KMS-11 (cell line): ENCODE measurements around the gene HSD11B2.
A peak's percentile ranks its signal among the peaks of the same experiment; 100 is the strongest.

Source experiments
- H2AFZ ChIP-seq: fragments of 200-600 bp; sonication (generic); 2 replicates; pipeline ENCODE4 v1.6.1; 2016; ENCODE audit warnings: antibody characterized with exemption, mixed run types, low read depth
- H3K27ac ChIP-seq: fragments of 200-600 bp; sonication (generic); 2 replicates; pipeline ENCODE4 v1.6.1; 2016; ENCODE audit warnings: mild to moderate bottlenecking, mixed run types
- H3K27me3 ChIP-seq: fragments of 200-600 bp; sonication (generic); 2 replicates; pipeline ENCODE4 v1.6.1; 2017; ENCODE audit warnings: mild to moderate bottlenecking, low read depth, mixed run types, moderate library complexity; ENCODE audit not compliant: insufficient read depth
- H3K36me3 ChIP-seq: fragments of 200-600 bp; sonication (generic); 2 replicates; pipeline ENCODE4 v1.6.1; 2017; ENCODE audit warnings: mild to moderate bottlenecking, mixed run types; ENCODE audit not compliant: insufficient read depth
- H3K4me1 ChIP-seq: fragments of 200-600 bp; sonication (generic); 2 replicates; pipeline ENCODE4 v1.6.1; 2016; ENCODE audit warnings: mild to moderate bottlenecking, low read depth, mixed run types; ENCODE audit not compliant: poor library complexity, severe bottlenecking
- H3K4me2 ChIP-seq: fragments of 200-600 bp; sonication (generic); 2 replicates; pipeline ENCODE4 v1.7.0; 2016; ENCODE audit warnings: mild to moderate bottlenecking, mixed run types
- H3K4me3 ChIP-seq: fragments of 200-600 bp; sonication (generic); IDR thresholded peaks from 2 replicates; pipeline ENCODE4 v1.6.1; 2017; ENCODE audit warnings: low read depth, low read length, mixed read lengths; ENCODE audit not compliant: insufficient read depth
- H3K79me2 ChIP-seq: fragments of 200-600 bp; sonication (generic); 2 replicates; pipeline ENCODE4 v1.6.1; 2016; ENCODE audit warnings: low read depth, mixed run types; ENCODE audit not compliant: insufficient read depth
- H3K9ac ChIP-seq: fragments of 200-600 bp; sonication (generic); 2 replicates; pipeline ENCODE4 v1.6.1; 2016; ENCODE audit warnings: mild to moderate bottlenecking, mixed run types
- H4K20me1 ChIP-seq: fragments of 200-600 bp; sonication (generic); 2 replicates; pipeline ENCODE4 v1.6.1; 2016; ENCODE audit warnings: mild to moderate bottlenecking, mixed run types; ENCODE audit not compliant: insufficient read depth
- TF ChIP-seq, protein P1 (sequence below): fragments of 200-600 bp; sonication (generic); conservative IDR thresholded peaks from 2 replicates; pipeline ENCODE4 v1.6.1; 2017; ENCODE audit warnings: low read depth, mild to moderate bottlenecking, antibody characterized with exemption, low read length, moderate library complexity, mixed read lengths

Gene HSD11B2

DNA sequence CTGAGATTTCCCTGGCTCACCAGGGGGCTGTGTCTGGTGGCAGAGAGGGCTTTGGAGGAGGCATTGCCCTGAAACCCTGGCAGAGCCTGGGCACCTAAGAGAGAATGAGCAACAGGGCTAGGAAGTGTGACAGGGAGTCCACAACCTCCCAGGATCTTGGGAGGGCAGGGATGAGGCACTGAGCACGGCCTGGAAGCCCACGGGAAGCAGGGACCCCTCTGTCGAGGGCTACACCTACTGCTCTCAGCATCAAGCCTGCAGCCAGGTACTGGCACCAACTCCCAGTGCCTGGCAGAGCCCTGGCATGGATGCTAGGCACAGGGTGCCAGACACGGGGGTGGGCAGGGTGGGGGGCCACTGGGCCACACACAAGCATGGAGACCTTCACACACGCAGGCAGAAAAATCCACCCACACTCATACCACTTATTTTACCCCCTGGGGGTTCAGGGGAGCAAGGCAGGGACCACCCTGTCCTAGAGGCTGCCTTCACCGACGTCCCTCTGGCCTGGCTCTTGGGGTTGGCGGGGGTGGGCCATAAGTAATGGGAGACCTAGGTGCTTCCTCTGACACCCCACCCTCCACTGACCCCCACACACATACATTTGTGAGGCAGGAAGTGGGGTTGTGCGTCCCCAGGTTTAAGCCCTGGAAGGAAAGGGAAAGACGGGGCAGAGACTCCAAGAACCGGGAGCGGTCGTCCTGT is 970 bp upstream of the HSD11B2 start:
- no peaks in the 10 kb centered on the region for H3K4me1 ChIP-seq
- no peak overlapping the region for H3K27ac ChIP-seq
- TF ChIP-seq, protein P1, sequence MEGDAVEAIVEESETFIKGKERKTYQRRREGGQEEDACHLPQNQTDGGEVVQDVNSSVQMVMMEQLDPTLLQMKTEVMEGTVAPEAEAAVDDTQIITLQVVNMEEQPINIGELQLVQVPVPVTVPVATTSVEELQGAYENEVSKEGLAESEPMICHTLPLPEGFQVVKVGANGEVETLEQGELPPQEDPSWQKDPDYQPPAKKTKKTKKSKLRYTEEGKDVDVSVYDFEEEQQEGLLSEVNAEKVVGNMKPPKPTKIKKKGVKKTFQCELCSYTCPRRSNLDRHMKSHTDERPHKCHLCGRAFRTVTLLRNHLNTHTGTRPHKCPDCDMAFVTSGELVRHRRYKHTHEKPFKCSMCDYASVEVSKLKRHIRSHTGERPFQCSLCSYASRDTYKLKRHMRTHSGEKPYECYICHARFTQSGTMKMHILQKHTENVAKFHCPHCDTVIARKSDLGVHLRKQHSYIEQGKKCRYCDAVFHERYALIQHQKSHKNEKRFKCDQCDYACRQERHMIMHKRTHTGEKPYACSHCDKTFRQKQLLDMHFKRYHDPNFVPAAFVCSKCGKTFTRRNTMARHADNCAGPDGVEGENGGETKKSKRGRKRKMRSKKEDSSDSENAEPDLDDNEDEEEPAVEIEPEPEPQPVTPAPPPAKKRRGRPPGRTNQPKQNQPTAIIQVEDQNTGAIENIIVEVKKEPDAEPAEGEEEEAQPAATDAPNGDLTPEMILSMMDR, result no peak
- peak overlapping the region; percentile 52; the same call in 1 of the 2 replicates for H2AFZ ChIP-seq
- no peak overlapping the region for H3K4me3 ChIP-seq
- H3K36me3 ChIP-seq, result no peaks in the 10 kb centered on the region
- H3K4me2 ChIP-seq, result 0 out of 2 replicates have a peak overlapping the region, but pooled peaks have one; percentile 33
- no peaks in the 10 kb centered on the region for H4K20me1 ChIP-seq
- H3K27me3 ChIP-seq, result peaks cover 28% of the 10 kb centered on the region
- H3K79me2 ChIP-seq, result no peaks in the 10 kb centered on the region
- H3K9ac ChIP-seq, result no peak overlapping the region; the same call in 1 of the 2 replicates

DNA sequence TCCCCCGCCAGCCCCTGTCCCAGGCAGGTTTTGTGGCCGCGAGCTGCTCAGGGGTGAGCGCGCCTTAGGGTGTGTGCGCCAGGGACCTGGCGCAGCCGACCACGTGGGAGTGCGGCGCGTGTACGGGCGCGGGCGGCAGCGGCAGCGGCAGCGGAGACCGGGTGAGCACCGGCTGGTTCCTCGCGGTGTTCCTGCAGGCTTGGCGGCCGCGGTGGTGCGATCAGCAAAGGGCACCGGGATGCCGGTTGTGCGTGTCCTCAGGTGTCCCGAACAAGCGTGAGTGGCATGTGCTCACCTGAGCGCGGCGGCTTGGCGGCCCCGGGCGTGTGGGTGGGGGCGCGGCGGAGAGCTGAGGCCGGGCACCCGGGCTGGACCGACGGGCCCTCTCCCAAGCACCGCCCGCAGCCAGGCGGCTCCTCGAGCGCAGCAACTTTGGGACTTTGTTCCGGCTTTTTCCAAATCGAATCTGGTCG is 381 bp upstream of the HSD11B2 start:
- Histone ChIP-seq H2AFZ (peak overlapping the region; percentile 52; the same call in 1 of the 2 replicates), H3K4me2 (peak overlapping the region; percentile 33; the same call in 1 of the 2 replicates), H3K79me2 (no peaks in the 10 kb centered on the region), H3K27ac (no peak overlapping the region), H3K4me3 (no peak overlapping the region), H3K9ac (no peak overlapping the region; the same call in 1 of the 2 replicates), H3K36me3 (no peaks in the 10 kb centered on the region), H3K4me1 (no peaks in the 10 kb centered on the region), H3K27me3 (peaks cover 22% of the 10 kb centered on the region), H4K20me1 (no peaks in the 10 kb centered on the region)
- TF ChIP-seq, protein P1, result no peak

DNA sequence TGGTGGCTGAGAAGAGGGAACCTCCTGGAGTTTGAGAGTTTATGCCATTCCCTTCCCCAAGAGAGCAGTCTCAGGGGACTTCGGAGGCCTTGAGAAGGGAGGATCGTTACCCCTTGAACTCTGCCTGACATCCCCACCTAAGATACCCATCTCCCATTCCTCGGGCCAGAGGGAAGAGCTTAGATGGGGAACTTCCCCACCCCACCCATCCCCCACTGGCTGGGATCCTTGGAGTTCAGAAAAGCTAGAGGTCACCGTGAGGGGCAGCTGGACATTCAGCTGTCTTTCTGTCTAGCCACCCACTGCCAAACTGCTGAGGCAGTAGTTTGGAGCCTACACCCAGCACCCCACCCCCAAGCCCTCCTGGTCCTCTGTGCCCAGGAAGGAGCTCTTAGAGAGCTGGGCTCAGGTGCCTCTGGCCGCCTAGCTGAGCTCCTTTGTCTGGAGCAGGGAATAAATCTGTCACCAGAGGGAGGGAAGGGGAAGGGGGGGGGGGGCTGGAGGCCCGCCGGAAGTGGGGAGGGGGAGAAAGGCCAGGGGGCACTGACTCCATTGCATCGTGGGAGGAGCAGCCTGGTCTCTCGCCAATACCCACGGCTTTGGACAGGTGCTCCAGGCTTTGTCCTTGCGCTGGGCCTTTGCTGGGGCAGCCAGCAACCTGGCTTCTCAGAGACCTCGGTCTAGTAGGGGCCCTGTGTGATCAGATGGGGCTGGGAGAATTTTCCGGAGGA is 1.0 kb downstream of the HSD11B2 start:
- no peak overlapping the region for H3K9ac ChIP-seq
- H4K20me1 ChIP-seq, result no peaks in the 10 kb centered on the region
- peak overlapping the region; percentile 46 for H3K4me2 ChIP-seq
- H3K36me3 ChIP-seq, result no peaks in the 10 kb centered on the region
- H3K27me3 ChIP-seq, result peaks cover 22% of the 10 kb centered on the region
- no peak overlapping the region for H3K27ac ChIP-seq
- TF ChIP-seq, protein P1, result no peak
- no peaks in the 10 kb centered on the region for H3K79me2 ChIP-seq
- no peak overlapping the region for H3K4me3 ChIP-seq
- peak overlapping the region; percentile 49; the same call in 1 of the 2 replicates for H2AFZ ChIP-seq
- H3K4me1 ChIP-seq, result no peaks in the 10 kb centered on the region

DNA sequence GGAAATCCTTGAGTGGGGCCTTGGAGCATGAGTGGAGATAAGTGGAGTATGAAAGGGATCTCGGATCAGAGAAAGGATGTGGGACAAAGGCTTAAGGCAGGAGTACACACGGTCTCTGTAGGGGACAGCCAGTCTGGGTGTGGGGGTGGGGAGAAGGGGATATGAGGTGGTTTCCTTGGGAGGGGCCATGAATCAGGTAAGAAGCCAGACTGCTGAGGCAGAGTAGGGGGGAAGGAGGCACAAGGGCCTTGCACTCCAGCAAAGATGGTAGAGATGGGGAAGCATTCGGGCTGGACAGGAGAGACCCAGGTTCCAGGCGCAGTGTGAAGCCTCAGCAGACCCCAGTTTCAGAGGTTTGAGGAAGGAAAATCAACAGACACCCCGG is 1.6 kb downstream of the HSD11B2 start:
- no peak overlapping the region for H2AFZ ChIP-seq
- no peaks in the 10 kb centered on the region for H4K20me1 ChIP-seq
- no peak overlapping the region for H3K4me2 ChIP-seq
- no peak overlapping the region for H3K9ac ChIP-seq
- H3K4me1 ChIP-seq, result peaks cover 3% of the 10 kb centered on the region
- no peaks in the 10 kb centered on the region for H3K36me3 ChIP-seq
- no peak overlapping the region for H3K4me3 ChIP-seq
- TF ChIP-seq, protein P1, result no peak
- no peaks in the 10 kb centered on the region for H3K79me2 ChIP-seq
- H3K27ac ChIP-seq, result no peak overlapping the region
- H3K27me3 ChIP-seq, result peaks cover 22% of the 10 kb centered on the region
